Esophagus muscularis mucosa (tissue), 4 donors: ENCODE data around the gene RNF144A. TPM values are rescaled to one million over a fixed set of nuclear protein-coding genes. Genes with fewer than 3 reads are reported as not detected.
A peak's percentile ranks its signal among the peaks of the same experiment; 100 is the strongest.

Experiments
- DNase-seq: peaks from one replicate; pipeline ENCODE4 v3.0.0-alpha.2; 2017; ENCODE audit errors: extremely low spot score
- H3K27ac ChIP-seq, 4 donors: fragments of 200-600 bp; sonication (generic); replicated peaks in 1 of 4; 1 replicate in 3 of 4; 2 replicates in 1 of 4; pipeline ENCODE4 v1.5.1; 2016 to 2019; ENCODE audit warnings: mild to moderate bottlenecking in 1 of 4
- H3K27me3 ChIP-seq, 4 donors: fragments of 200-600 bp; sonication (generic); one replicate each; pipeline versions ENCODE4 v1.5.1 to v1.6.0; 2016 to 2019
- H3K36me3 ChIP-seq, 4 donors: fragments of 200-600 bp; sonication (generic); one replicate each; pipeline ENCODE4 v1.5.1; 2016 to 2019
- H3K4me1 ChIP-seq, 4 donors: fragments of 200-600 bp; sonication (generic); one replicate each; pipeline ENCODE4 v1.5.1; 2016 to 2019
- H3K4me3 ChIP-seq, 4 donors: fragments of 200-600 bp; sonication (generic); 1 replicate in 2 of 4; 2 replicates in 2 of 4; pipeline ENCODE4 v1.5.1; 2016 to 2019; ENCODE audit warnings: mild to moderate bottlenecking in 4 of 4, moderate library complexity in 1 of 4
- H3K9me3 ChIP-seq, 4 donors: fragments of 200-600 bp; sonication (generic); 1 replicate in 3 of 4; 2 replicates in 1 of 4; pipeline ENCODE4 v1.5.1; 2016 to 2019
- CTCF ChIP-seq, 3 experiments: fragments of 200-600 bp in 2 of 3; fragments of 450-650 bp in 1 of 3; sonication (generic) in 2 of 3; IDR thresholded peaks; one replicate each; pipeline ENCODE4 v1.5.1; 2017 to 2019; ENCODE audit warnings: antibody characterized with exemption in 3 of 3, mild to moderate bottlenecking in 2 of 3, moderate library complexity in 1 of 3
- EP300 ChIP-seq: sonication (generic); formaldehyde crosslinking; IDR thresholded peaks from one replicate; pipeline ENCODE4 v1.6.1; 2017; ENCODE audit warnings: antibody characterized with exemption
- POLR2A ChIP-seq: fragments of 450-650 bp; IDR thresholded peaks from one replicate; pipeline ENCODE4 v1.6.1; 2017; ENCODE audit warnings: antibody characterized with exemption, moderate library complexity, mild to moderate bottlenecking, low read depth
- POLR2AphosphoS5 ChIP-seq, 2 donors: sonication (generic); formaldehyde crosslinking; IDR thresholded peaks; one replicate each; pipeline ENCODE4 v1.6.1; 2017; ENCODE audit warnings: antibody characterized with exemption in 2 of 2
- WGBS: methylation state at CpG from one replicate; pipeline ENCODE4 v1.1.5; 2018; 5-methylcytosine and 5-hydroxymethylcytosine counted together
- intact Hi-C: fragments of 100-400 bp; cut with DNase I; formaldehyde crosslinking; loops from one replicate; pipeline ENCODE4 v1.15.1; 2023
- total RNA-seq, 4 donors: library from RNA; depleted of rRNA; stranded (reverse); fragments of >200 nt; gene quantifications; one replicate each; pipeline versions ENCODE4 v1.1.0 to v1.2.1, GENCODE V29; 2016

Gene RNF144A
- total RNA-seq, 4 donors from 2014 or later = 5.4 to 10.8 (median 8.8) TPM

GRCh38 chr2:7012141-7012764 lies 95.0 kb downstream of the RNF144A start:
- Histone ChIP-seq H3K27ac (no peak overlapping the region), H3K27me3 (no peaks in the 10 kb centered on the region), H3K36me3 (no peaks in the 10 kb centered on the region), H3K4me1 (peaks cover 72 to 90% (median 83%) of the 10 kb centered on the region in 4 donors), H3K4me3 (no peak overlapping the region), H3K9me3 (no peaks in the 10 kb centered on the region)
- intact Hi-C loops = no loop called here
- 97% methylated on average over 6 of the region's 6 CpGs for WGBS
- no peak for DNase-seq
- TF ChIP-seq EP300 = no peak
- TF ChIP-seq CTCF (IDR thresholded peaks at IDR 0.05) = no peak
- no peak for TF ChIP-seq POLR2AphosphoS5 (IDR thresholded peaks at IDR 0.05)
- no peak for TF ChIP-seq POLR2A

GRCh38 chr2:7013471-7014160 lies 96.4 kb downstream of the RNF144A start:
- DNase-seq = no peak
- H3K4me3 ChIP-seq = no peak overlapping the region
- no peak overlapping the region for H3K27ac ChIP-seq
- H3K4me1 ChIP-seq = peaks cover 72 to 86% (median 82%) of the 10 kb centered on the region in 4 donors
- 71% methylated on average over 3 of the region's 3 CpGs for WGBS
- no peaks in the 10 kb centered on the region for H3K27me3 ChIP-seq
- intact Hi-C loops = no loop called here
- no peak for TF ChIP-seq POLR2A
- TF ChIP-seq POLR2AphosphoS5 (IDR thresholded peaks at IDR 0.05) = no peak
- no peak for TF ChIP-seq EP300
- no peak for TF ChIP-seq CTCF (IDR thresholded peaks at IDR 0.05)
- no peaks in the 10 kb centered on the region for H3K36me3 ChIP-seq
- H3K9me3 ChIP-seq = no peaks in the 10 kb centered on the region

- intact Hi-C loops = no loop called here
- WGBS = 58% methylated on average over 5 of the region's 5 CpGs
- no peak for DNase-seq
These were observed 97.0 kb downstream of the RNF144A start for GRCh38 chr2:7014174-7014640.

More at GRCh38 chr2:7014174-7014640, 97.0 kb downstream of the RNF144A start:
- Histone ChIP-seq H3K27me3 (no peaks in the 10 kb centered on the region), H3K4me1 (peaks cover 72 to 86% (median 79%) of the 10 kb centered on the region in 4 donors), H3K9me3 (no peaks in the 10 kb centered on the region), H3K36me3 (peaks cover 0 to 3% (median 1%) of the 10 kb centered on the region in 4 donors), H3K27ac (no peak overlapping the region), H3K4me3 (no peak overlapping the region)
- no peak for TF ChIP-seq POLR2AphosphoS5 (IDR thresholded peaks at IDR 0.05)
- peak in 1 of 3 experiments; percentile 47 for TF ChIP-seq CTCF (IDR thresholded peaks at IDR 0.05)
- TF ChIP-seq POLR2A = no peak
